Endothelial cell of umbilical vein (primary cell): ENCODE measurements around the gene DPP6. TPM values are rescaled to one million over a fixed set of nuclear protein-coding genes. Genes with fewer than 3 reads are reported as not detected.

Experiments used
- BruUV-seq: library from RNA; stranded (reverse); fragments of 400-500 nt; replicated peaks from 2 replicates; lab custom pipeline; 2021; lab: Mats Ljungman, UMichigan
- CTCF ChIA-PET: fragments of 300-600, 350-600 bp; sonication (Branson Sonifier 250); formaldehyde crosslinking; loops from one replicate; lab custom pipeline; 2021; ENCODE audit warnings: antibody characterized with exemption, inconsistent platforms; lab: Charles Lee
- POLR2A ChIA-PET: fragments of 300-600, 350-600 bp; sonication (Branson Sonifier 250); formaldehyde crosslinking; loops from one replicate; lab custom pipeline; 2021; ENCODE audit warnings: antibody characterized with exemption, inconsistent platforms; lab: Charles Lee
- DNase-seq: peaks from one replicate; pipeline ENCODE4 v3.0.0-alpha.2; 2011; ENCODE audit warnings: low read depth, low spot score
- FAIRE-seq: peaks from 2 replicates; lab custom pipeline; 2011; peaks lifted over from hg19 to GRCh38; lab: Jason Lieb, UNC
- H2AFZ ChIP-seq: 2 replicates; pipeline ENCODE4 v1.6.0; 2012; ENCODE audit warnings: low read depth, low read length, control low read depth, inconsistent platforms
- H3K27ac ChIP-seq: 2 replicates; pipeline ENCODE4 v1.5.1; 2011; ENCODE audit warnings: low read depth, mild to moderate bottlenecking, control low read depth, low read length, moderate library complexity; ENCODE audit not compliant: insufficient read depth
- H3K27me3 ChIP-seq, 2 experiments: 2 replicates each; pipeline versions ENCODE4 v1.6.0 to v1.6.1; 2011; ENCODE audit warnings: low read length in 2 of 2, mixed read lengths in 1 of 2; ENCODE audit not compliant: control insufficient read depth in 2 of 2, insufficient read depth in 2 of 2
- H3K36me3 ChIP-seq, 2 experiments: 2 replicates in 1 of 2; 3 replicates in 1 of 2; pipeline ENCODE4 v1.5.1; 2011; ENCODE audit warnings: low read length in 2 of 2, mild to moderate bottlenecking in 1 of 2, moderate library complexity in 1 of 2; ENCODE audit not compliant: control insufficient read depth in 2 of 2, insufficient read depth in 2 of 2; ENCODE audit errors: extremely low read depth in 1 of 2
- H3K4me1 ChIP-seq: 3 replicates; pipeline ENCODE4 v1.5.1; 2011; ENCODE audit warnings: mild to moderate bottlenecking, low read length; ENCODE audit not compliant: control insufficient read depth, insufficient read depth; ENCODE audit errors: extremely low read depth
- H3K4me2 ChIP-seq: 2 replicates; pipeline ENCODE4 v1.6.1; 2011; ENCODE audit warnings: low read length, control low read depth, mixed read lengths; ENCODE audit not compliant: insufficient read depth
- H3K4me3 ChIP-seq, 3 experiments: fragments of 200-600 bp in 1 of 3; sonication (generic), shearing (Covaris generic) in 1 of 3; replicated peaks in 1 of 3; 2 replicates each; pipeline ENCODE4 v1.5.1; 2011 to 2016; ENCODE audit warnings: control low read depth in 3 of 3, low read length in 3 of 3, mild to moderate bottlenecking in 2 of 3, inconsistent platforms in 1 of 3, low read depth in 1 of 3, moderate library complexity in 1 of 3; ENCODE audit not compliant: insufficient read depth in 1 of 3
- H3K79me2 ChIP-seq: 2 replicates; pipeline ENCODE4 v1.6.0; 2012; ENCODE audit warnings: low read length, inconsistent platforms; ENCODE audit not compliant: control insufficient read depth, insufficient read depth
- H3K9ac ChIP-seq: replicated peaks from 2 replicates; pipeline ENCODE3; 2011; ENCODE audit warnings: low read length, control low read depth; ENCODE audit not compliant: insufficient read depth; ENCODE audit errors: extremely low read depth
- H3K9me1 ChIP-seq: replicated peaks from 3 replicates; pipeline ENCODE4 v1.6.0; 2011; ENCODE audit warnings: mild to moderate bottlenecking, low read length; ENCODE audit not compliant: control insufficient read depth, insufficient read depth; ENCODE audit errors: extremely low read depth
- H3K9me3 ChIP-seq: replicated peaks from 2 replicates; pipeline ENCODE4 v1.5.1; 2012; ENCODE audit warnings: low read length, inconsistent platforms; ENCODE audit not compliant: control insufficient read depth, insufficient read depth
- H4K20me1 ChIP-seq: replicated peaks from 2 replicates; pipeline ENCODE3; 2011; ENCODE audit warnings: mild to moderate bottlenecking, low read length; ENCODE audit not compliant: control insufficient read depth, insufficient read depth; ENCODE audit errors: extremely low read depth
- EZH2 ChIP-seq: IDR thresholded peaks from 2 replicates; pipeline ENCODE4 v1.6.1; 2012; ENCODE audit warnings: borderline replicate concordance, low read depth, mild to moderate bottlenecking, moderate library complexity, low read length, inconsistent platforms; ENCODE audit not compliant: severe bottlenecking
- FOS ChIP-seq: IDR thresholded peaks from 2 replicates; pipeline ENCODE4 v1.6.1; 2011; ENCODE audit warnings: mild to moderate bottlenecking, low read length, moderate library complexity, borderline replicate concordance; ENCODE audit not compliant: insufficient read depth
- GATA2 ChIP-seq: IDR thresholded peaks from 2 replicates; pipeline ENCODE4 v1.7.0; 2011; ENCODE audit warnings: low read depth, mild to moderate bottlenecking, moderate library complexity, mixed read lengths, low read length; ENCODE audit not compliant: insufficient read length, insufficient read depth
- JUN ChIP-seq: IDR thresholded peaks from 2 replicates; pipeline ENCODE4 v1.6.1; 2011; ENCODE audit warnings: borderline replicate concordance, low read depth; ENCODE audit not compliant: insufficient read length, insufficient read depth
- MAX ChIP-seq: IDR thresholded peaks from 2 replicates; pipeline ENCODE4 v1.6.1; 2011; ENCODE audit not compliant: insufficient read depth, insufficient read length
- MYC ChIP-seq: IDR thresholded peaks from one replicate; pipeline ENCODE4 v1.6.1; 2011; ENCODE audit warnings: mild to moderate bottlenecking, low read depth, low read length
- POLR2A ChIP-seq: IDR thresholded peaks from 2 replicates; pipeline ENCODE4 v1.6.1; 2012; ENCODE audit warnings: low read depth, mild to moderate bottlenecking, control low read depth, low read length
- POLR2AphosphoS5 ChIP-seq: IDR thresholded peaks from 2 replicates; pipeline ENCODE4 v1.6.1; 2012; ENCODE audit warnings: low read depth, mild to moderate bottlenecking, control low read depth, low read length, moderate library complexity; ENCODE audit not compliant: insufficient read depth
- dilution Hi-C: fragments of 300-500 bp; cut with MboI; formaldehyde crosslinking; loops from one replicate; pipeline ENCODE4 v1.15.0; 2019; ENCODE audit warnings: low sequenced_read_pairs; ENCODE audit not compliant: extremely low pct_ligation_motif_present
- intact Hi-C: fragments of 100-400 bp; cut with micrococcal nuclease; formaldehyde crosslinking; loops from one replicate; pipeline ENCODE4 v1.10.0; 2022
- polyA plus RNA-seq, 4 experiments: library from polyadenylated mRNA; depleted of rRNA in 3 of 4; stranded (reverse) in 3 of 4; unstranded in 1 of 4; fragments of >200 nt; gene quantifications; 2 replicates each; pipeline versions ENCODE4 v1.2.1 to v1.2.3, GENCODE V29; 2011 to 2012; ENCODE audit warnings: missing spikeins in 1 of 4
- total RNA-seq: library from RNA; stranded (reverse); gene quantifications from 2 replicates; pipeline ENCODE4 v1.2.3, GENCODE V29; 2021
- TF ChIP-seq, protein P1 (sequence below), 2 donors: IDR thresholded peaks; 1 replicate in 1 of 2; 2 replicates in 1 of 2; pipeline ENCODE4 v1.5.1; 2011; ENCODE audit warnings: low read length in 2 of 2, mild to moderate bottlenecking in 2 of 2, moderate library complexity in 2 of 2, control low read depth in 1 of 2, inconsistent platforms in 1 of 2, low read depth in 1 of 2; ENCODE audit not compliant: insufficient read depth in 1 of 2; ENCODE audit errors: extremely low read depth in 1 of 2

Gene DPP6
- total and polyA plus RNA-seq, 2 donors (not counting 3 experiments of a cell fraction or from before 2014, with no cell fraction given) = not detected

GRCh38 chr7:154195266-154195665 is 143.1 kb downstream of the DPP6 start:
- H3K79me2 ChIP-seq = no peaks in the 10 kb centered on the region
- H3K9me3 ChIP-seq = peaks cover 6% of the 10 kb centered on the region
- dilution Hi-C loops = no loop called here
- no peaks in the 10 kb centered on the region for H3K36me3 ChIP-seq
- H3K27me3 ChIP-seq = no peaks in the 10 kb centered on the region
- no peak overlapping the region for H3K4me2 ChIP-seq
- H3K27ac ChIP-seq = no peak overlapping the region
- no peak overlapping the region for H3K9ac ChIP-seq
- TF ChIP-seq MYC = no peak
- no peak for TF ChIP-seq POLR2A
- TF ChIP-seq GATA2 = no peak
- TF ChIP-seq MAX = no peak
- no peak for TF ChIP-seq FOS
- TF ChIP-seq, protein P1, sequence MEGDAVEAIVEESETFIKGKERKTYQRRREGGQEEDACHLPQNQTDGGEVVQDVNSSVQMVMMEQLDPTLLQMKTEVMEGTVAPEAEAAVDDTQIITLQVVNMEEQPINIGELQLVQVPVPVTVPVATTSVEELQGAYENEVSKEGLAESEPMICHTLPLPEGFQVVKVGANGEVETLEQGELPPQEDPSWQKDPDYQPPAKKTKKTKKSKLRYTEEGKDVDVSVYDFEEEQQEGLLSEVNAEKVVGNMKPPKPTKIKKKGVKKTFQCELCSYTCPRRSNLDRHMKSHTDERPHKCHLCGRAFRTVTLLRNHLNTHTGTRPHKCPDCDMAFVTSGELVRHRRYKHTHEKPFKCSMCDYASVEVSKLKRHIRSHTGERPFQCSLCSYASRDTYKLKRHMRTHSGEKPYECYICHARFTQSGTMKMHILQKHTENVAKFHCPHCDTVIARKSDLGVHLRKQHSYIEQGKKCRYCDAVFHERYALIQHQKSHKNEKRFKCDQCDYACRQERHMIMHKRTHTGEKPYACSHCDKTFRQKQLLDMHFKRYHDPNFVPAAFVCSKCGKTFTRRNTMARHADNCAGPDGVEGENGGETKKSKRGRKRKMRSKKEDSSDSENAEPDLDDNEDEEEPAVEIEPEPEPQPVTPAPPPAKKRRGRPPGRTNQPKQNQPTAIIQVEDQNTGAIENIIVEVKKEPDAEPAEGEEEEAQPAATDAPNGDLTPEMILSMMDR (IDR thresholded peaks at IDR 0.05; ENCODE audit: extremely low read depth in 1 of 2, insufficient read depth in 1 of 2, low read depth in 1 of 2, low read length in 2 of 2) = no peak
- TF ChIP-seq JUN = no peak
- no peak for TF ChIP-seq POLR2AphosphoS5
- TF ChIP-seq EZH2 = no peak
- H3K4me1 ChIP-seq = no peaks in the 10 kb centered on the region
- ChIA-PET CTCF (no interaction called here), POLR2A (no interaction called here)
- intact Hi-C loops = no loop called here
- H3K4me3 ChIP-seq = no peak overlapping the region
- no peaks in the 10 kb centered on the region for H4K20me1 ChIP-seq
- no peaks in the 10 kb centered on the region for H3K9me1 ChIP-seq
- DNase-seq = no peak
- FAIRE-seq = no peak
- BruUV-seq = no TSS peak
- no peak overlapping the region for H2AFZ ChIP-seq
